GM13976 (cell line): ENCODE results near the gene TLE3.

ENCODE experiments used
- DNase-seq: peaks from one replicate; pipeline ENCODE4 v3.0.0; 2012; ENCODE audit warnings: low spot score
- in situ Hi-C: fragments of 300-500 bp; cut with MboI; formaldehyde crosslinking; loops from one replicate; pipeline ENCODE4 v1.12.0; 2022; ENCODE audit warnings: low sequenced_read_pairs, mixed read lengths, inconsistent platforms; ENCODE audit not compliant: unreplicated experiment
- TF ChIP-seq, protein P1 (sequence below): IDR thresholded peaks from 2 replicates; pipeline ENCODE4 v1.5.1; 2012; ENCODE audit warnings: borderline replicate concordance, mild to moderate bottlenecking; ENCODE audit not compliant: insufficient read depth; ENCODE audit errors: extremely low read depth, missing control alignments, control extremely low read depth

The TLE3 gene

DNA sequence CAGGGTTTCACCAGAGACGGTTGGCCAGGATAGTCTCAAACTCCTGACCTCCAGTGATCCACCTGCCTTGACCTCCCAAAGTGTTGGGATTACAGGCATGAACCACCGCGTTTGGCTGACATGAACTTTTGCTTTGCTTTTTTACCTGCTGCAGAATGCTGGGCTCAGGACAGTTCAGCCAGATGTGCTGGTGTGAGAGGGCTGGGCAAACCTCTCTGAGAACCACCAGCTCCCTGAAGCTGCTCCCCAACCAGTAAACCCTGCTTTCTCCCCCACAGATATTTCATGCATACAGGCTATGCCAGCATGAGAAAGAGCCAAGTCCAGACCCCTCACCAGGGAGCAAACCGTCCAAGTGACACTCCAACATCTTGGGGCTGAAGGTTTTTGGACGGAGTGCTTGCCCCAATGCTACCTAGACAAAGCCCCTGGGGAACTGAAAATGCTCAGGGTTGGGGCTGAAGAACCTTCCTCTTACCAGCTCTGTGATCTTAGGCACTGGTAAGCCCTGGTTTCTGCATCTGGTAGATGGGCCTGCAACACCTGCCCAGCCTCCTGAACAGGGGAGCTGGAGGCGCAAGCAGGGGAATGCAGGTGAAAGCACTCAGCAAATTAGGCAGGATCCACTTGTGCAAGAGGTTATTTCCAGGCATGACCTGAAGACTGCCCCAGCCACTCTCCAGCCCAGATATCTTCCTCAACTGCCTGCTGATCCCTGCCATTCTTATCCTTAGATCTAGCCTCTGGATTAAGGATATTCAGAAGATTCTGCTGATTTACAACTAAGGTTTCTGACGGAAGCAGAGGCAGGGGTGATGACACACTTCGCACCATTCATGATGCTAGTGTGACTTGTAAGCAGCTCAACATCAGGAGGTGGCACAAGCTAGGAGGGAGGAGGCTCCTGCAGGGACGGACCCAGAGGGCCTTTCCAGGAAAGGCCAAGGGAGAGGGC is 78.8 kb downstream of the TLE3 start:
- DNase-seq, result no peak
- in situ Hi-C loops, result no loop called here
- TF ChIP-seq, protein P1, sequence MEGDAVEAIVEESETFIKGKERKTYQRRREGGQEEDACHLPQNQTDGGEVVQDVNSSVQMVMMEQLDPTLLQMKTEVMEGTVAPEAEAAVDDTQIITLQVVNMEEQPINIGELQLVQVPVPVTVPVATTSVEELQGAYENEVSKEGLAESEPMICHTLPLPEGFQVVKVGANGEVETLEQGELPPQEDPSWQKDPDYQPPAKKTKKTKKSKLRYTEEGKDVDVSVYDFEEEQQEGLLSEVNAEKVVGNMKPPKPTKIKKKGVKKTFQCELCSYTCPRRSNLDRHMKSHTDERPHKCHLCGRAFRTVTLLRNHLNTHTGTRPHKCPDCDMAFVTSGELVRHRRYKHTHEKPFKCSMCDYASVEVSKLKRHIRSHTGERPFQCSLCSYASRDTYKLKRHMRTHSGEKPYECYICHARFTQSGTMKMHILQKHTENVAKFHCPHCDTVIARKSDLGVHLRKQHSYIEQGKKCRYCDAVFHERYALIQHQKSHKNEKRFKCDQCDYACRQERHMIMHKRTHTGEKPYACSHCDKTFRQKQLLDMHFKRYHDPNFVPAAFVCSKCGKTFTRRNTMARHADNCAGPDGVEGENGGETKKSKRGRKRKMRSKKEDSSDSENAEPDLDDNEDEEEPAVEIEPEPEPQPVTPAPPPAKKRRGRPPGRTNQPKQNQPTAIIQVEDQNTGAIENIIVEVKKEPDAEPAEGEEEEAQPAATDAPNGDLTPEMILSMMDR, result no peak

DNA sequence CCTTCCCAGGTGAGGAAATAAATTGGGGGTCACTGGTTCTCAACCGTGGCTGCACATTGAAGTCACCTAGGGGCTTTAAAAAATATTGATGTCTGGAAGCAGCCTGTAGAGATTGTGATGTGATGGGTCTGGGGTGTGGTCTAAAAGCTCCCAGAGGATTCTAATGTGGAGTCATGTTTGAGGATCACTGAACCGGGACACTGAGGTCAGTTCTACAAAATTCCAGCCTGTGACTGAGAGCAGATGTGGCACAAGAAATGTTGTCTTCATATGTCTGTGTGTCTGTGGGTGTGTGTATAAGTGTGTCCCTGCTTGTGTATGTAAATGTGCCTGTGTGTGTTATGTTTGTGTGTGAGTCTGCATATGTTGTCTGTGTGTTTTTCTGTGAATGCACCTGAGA is 79.9 kb downstream of the TLE3 start:
- no peak for DNase-seq
- TF ChIP-seq, protein P1, result no peak
- in situ Hi-C loops, result no loop called here

DNA sequence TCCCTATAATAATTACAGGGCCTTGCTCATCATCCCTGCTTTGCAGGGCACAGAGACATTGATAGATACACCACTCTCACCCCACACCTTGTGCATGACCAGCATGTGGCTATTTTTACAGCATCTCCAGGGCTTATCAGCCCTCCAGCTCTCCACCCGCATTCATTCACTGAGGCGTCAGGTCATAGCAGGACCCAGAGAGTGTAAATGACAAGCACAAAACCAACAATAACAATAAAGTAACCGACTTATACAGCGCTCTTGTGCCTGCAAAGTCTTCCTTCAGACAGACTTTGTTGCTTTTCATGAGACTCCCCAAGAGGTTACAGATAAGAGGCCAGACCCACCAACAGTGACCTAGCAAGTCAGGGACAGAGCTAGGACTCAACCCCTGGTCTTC is 80.7 kb downstream of the TLE3 start:
- TF ChIP-seq, protein P1, result no peak
- DNase-seq, result no peak
- in situ Hi-C loops, result no loop called here

DNA sequence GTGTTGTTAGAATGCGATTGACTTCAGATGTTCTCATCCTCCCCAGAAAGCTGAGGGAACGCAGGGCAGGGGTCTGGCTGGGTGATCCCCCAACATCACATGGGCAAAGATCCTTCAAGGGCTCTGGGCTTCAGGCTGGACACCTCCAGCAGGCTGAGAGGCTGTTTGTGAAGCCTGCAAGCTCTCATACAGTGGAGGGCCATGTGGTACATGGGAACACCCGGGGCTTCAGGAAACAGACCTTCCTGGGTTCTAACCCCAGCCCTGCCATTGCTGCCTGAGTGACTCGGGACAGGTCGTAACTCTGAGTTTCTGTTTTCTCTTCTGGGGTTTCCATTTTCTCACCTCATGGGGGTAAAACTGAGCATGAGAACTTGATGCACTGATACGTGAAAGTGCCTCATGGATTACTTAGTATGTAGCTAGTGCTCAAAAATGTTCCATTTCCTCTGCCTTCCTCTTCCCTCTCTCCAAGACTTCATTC is 81.2 kb downstream of the TLE3 start:
- in situ Hi-C loops, result no loop called here
- TF ChIP-seq, protein P1, result no peak

DNA sequence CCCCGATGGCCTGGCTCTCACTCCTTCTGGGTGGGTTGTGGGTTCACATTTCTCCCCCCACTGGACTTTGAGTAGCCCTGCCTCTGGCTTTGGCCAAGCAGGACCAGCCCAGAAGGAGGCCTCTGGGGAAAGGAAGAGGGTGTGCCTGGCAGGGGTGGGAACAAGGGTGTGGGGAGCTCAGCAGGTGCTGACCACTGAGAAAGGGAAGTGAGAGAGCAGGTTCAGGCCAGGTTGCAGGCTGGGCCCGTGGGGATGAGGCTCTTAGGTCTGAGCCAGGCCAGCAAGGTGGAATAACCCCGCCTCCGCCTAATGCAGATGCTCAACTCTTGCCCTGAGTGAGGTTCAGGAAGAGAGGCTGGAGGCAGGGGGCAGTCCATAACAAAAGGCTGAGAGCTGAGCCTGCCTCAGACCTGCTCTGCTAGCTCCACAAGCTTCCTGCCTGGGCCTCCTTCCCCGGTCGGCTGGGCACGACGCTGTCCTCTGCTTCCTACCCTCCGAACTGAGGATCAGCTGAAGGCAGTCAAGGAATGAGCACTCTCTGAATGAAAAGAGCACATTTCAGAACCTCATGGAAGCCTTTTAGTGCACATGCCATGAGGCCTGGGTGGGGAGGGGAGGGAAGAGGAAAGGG is 82.7 kb downstream of the TLE3 start:
- DNase-seq, result peak; percentile 89
- in situ Hi-C loops, result no loop called here
- TF ChIP-seq, protein P1, result peak; percentile 14

More for the DNA sequence above, 81.2 kb downstream of the TLE3 start:
- peak; percentile 52 for DNase-seq

DNA sequence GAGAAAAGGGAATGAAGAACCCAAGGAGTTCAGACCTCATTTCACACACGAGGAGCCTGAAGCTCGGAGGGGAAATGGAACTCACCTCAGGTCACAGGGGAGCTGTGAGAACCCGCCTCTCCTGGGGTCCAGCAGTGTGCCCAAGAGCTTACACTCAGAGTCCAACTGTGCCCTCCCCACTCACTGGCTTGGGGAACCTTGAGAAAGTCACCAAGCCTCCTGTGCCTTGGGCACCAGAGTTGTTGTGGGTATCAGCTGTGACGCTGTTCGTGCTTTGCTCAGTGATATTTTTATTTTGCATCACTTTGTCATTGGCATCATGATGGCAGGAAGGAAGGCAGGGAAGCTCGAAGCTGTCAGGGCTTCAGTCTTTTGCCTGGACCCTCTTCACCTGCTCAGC is 83.4 kb downstream of the TLE3 start:
- no peak for DNase-seq
- TF ChIP-seq, protein P1, result no peak
- in situ Hi-C loops, result no loop called here
